Measurements from ENCODE around the gene SFRP5.

SFRP5 gene

GRCh38 chr10:97734021-97734420, 37.8 kb downstream of the SFRP5 start:
- DNase-seq: no peak

GRCh38 chr10:97733256-97733655, 38.5 kb downstream of the SFRP5 start:
- no peak for DNase-seq

GRCh38 chr10:97732052-97732359, 39.8 kb downstream of the SFRP5 start:
- DNase-seq: no peak

- DNase-seq: no peak
Observed at GRCh38 chr10:97731346-97732051, 40.3 kb downstream of the SFRP5 start.

- no peak for DNase-seq
Observed at GRCh38 chr10:97729014-97729413, 42.8 kb downstream of the SFRP5 start.

GRCh38 chr10:97726636-97727178, 45.1 kb downstream of the SFRP5 start:
- no peak for DNase-seq

- DNase-seq: no peak
Observed at GRCh38 chr10:97724341-97724941, 47.4 kb downstream of the SFRP5 start.

GRCh38 chr10:97723001-97723400, 48.8 kb downstream of the SFRP5 start:
- no peak for DNase-seq

GRCh38 chr10:97721871-97722780, 49.7 kb downstream of the SFRP5 start:
- DNase-seq: no peak

GRCh38 chr10:97719602-97720001, 52.2 kb downstream of the SFRP5 start:
- DNase-seq: no peak

GRCh38 chr10:97718659-97719142, 53.1 kb downstream of the SFRP5 start:
- DNase-seq: no peak

- no peak for DNase-seq
Observed at GRCh38 chr10:97718178-97718577, 53.6 kb downstream of the SFRP5 start.

- no peak for DNase-seq
Observed at GRCh38 chr10:97717627-97718026, 54.2 kb downstream of the SFRP5 start.
